GM23338 (cell line): ENCODE measurements around the gene KCNK4. TPM values are rescaled to one million over a fixed set of nuclear protein-coding genes. Genes with fewer than 3 reads are reported as not detected.
"Not testable (repeated sequence)": the region's sequence is repeated elsewhere in the genome, so short reads cannot be mapped to it uniquely, and the experiment has no call there.

Source experiments
- ATAC-seq: fragments of 200-7000 bp; cut with Tn5 transposase; 3 replicates; pipeline ENCODE4 v1.9.1; 2020
- DNase-seq: peaks from one replicate; pipeline ENCODE4 v3.0.0-alpha.2; 2015; ENCODE audit warnings: low spot score
- H2AFZ ChIP-seq: fragments of 200-600 bp; sonication (generic); 2 replicates; pipeline ENCODE4 v1.8.0; 2016; ENCODE audit warnings: antibody characterized with exemption, mild to moderate bottlenecking, moderate library complexity
- H3F3A ChIP-seq: fragments of 200-600 bp; sonication (generic); replicated peaks from 2 replicates; pipeline ENCODE4 v1.8.0; 2017; ENCODE audit warnings: antibody characterized with exemption, mixed run types, low read depth
- H3K27ac ChIP-seq: fragments of 200-600 bp; sonication (generic); 2 replicates; pipeline ENCODE4 v1.6.1; 2016; ENCODE audit warnings: low read depth
- H3K27me3 ChIP-seq: fragments of 200-600 bp; sonication (generic); 2 replicates; pipeline ENCODE4 v1.8.0; 2016; ENCODE audit warnings: mild to moderate bottlenecking, mixed run types, moderate library complexity; ENCODE audit not compliant: insufficient read depth
- H3K36me3 ChIP-seq: fragments of 200-600 bp; sonication (generic); 2 replicates; pipeline ENCODE4 v1.8.0; 2016; ENCODE audit warnings: mild to moderate bottlenecking; ENCODE audit not compliant: insufficient read depth
- H3K4me1 ChIP-seq: fragments of 200-600 bp; sonication (generic); 2 replicates; pipeline ENCODE4 v1.8.0; 2016; ENCODE audit warnings: mild to moderate bottlenecking, moderate library complexity; ENCODE audit not compliant: insufficient read depth
- H3K4me2 ChIP-seq: fragments of 200-600 bp; sonication (generic); 2 replicates; pipeline ENCODE4 v1.7.1; 2017; ENCODE audit warnings: mixed run types
- H3K4me3 ChIP-seq: fragments of 200-600 bp; sonication (generic); 2 replicates; pipeline ENCODE4 v1.6.1; 2016; ENCODE audit warnings: mixed run types
- H3K79me2 ChIP-seq: fragments of 200-600 bp; sonication (generic); replicated peaks from 2 replicates; pipeline ENCODE4 v1.8.0; 2017; ENCODE audit warnings: mild to moderate bottlenecking; ENCODE audit not compliant: insufficient read depth
- H3K9me2 ChIP-seq: fragments of 200-600 bp; sonication (generic); 2 replicates; pipeline ENCODE4 v1.8.0; 2017; ENCODE audit not compliant: insufficient read depth
- H4K20me1 ChIP-seq: fragments of 200-600 bp; sonication (generic); replicated peaks from 2 replicates; pipeline ENCODE4 v1.8.0; 2017; ENCODE audit warnings: mild to moderate bottlenecking; ENCODE audit not compliant: insufficient read depth
- H3K27ac Mint-ChIP-seq: 2 replicates; pipeline ENCODE4 v1.8.0; 2020; ENCODE audit warnings: inconsistent platforms, mild to moderate bottlenecking, moderate library complexity, mixed read lengths
- H3K27me3 Mint-ChIP-seq: 3 replicates; pipeline ENCODE4 v1.8.0; 2022; ENCODE audit warnings: low read depth, mild to moderate bottlenecking, moderate library complexity, mixed read lengths, inconsistent platforms; ENCODE audit not compliant: insufficient read depth, poor library complexity
- H3K36me3 Mint-ChIP-seq: 3 replicates; pipeline ENCODE4 v1.8.0; 2021; ENCODE audit warnings: low read depth, mild to moderate bottlenecking, inconsistent platforms, moderate library complexity, mixed read lengths
- H3K4me1 Mint-ChIP-seq: 3 replicates; pipeline ENCODE4 v1.8.0; 2020; ENCODE audit warnings: mild to moderate bottlenecking, inconsistent platforms, mixed read lengths
- H3K4me3 Mint-ChIP-seq: 3 replicates; pipeline ENCODE4 v1.8.0; 2021; ENCODE audit warnings: moderate library complexity, mild to moderate bottlenecking, inconsistent platforms, mixed read lengths
- H3K9me3 Mint-ChIP-seq: 3 replicates; pipeline ENCODE4 v1.8.0; 2020; ENCODE audit warnings: moderate library complexity, mild to moderate bottlenecking, inconsistent platforms, mixed read lengths
- CREB1 ChIP-seq: fragments of 250-450 bp; sonication (Bioruptor Pico); IDR thresholded peaks from 2 replicates; pipeline ENCODE4 v1.5.0; 2020; ENCODE audit warnings: low read depth, mild to moderate bottlenecking, moderate library complexity
- EZH2 ChIP-seq: fragments of 200-600 bp; sonication (generic); IDR thresholded peaks from one replicate; pipeline ENCODE4 v1.8.0; 2017; ENCODE audit warnings: antibody characterized with exemption, mild to moderate bottlenecking, low read depth; ENCODE audit not compliant: unreplicated experiment
- JUNB ChIP-seq: IDR thresholded peaks from one replicate; pipeline ENCODE4 v1.6.1; 2016; ENCODE audit warnings: antibody characterized with exemption; ENCODE audit not compliant: unreplicated experiment
- NANOG ChIP-seq: IDR thresholded peaks from 2 replicates; pipeline ENCODE4 v1.6.1; 2016; ENCODE audit warnings: antibody characterized with exemption, borderline replicate concordance
- POLR2AphosphoS5 ChIP-seq: IDR thresholded peaks from 2 replicates; pipeline ENCODE4 v1.6.1; 2016; ENCODE audit warnings: antibody characterized with exemption, low read depth
- STAT1 ChIP-seq: IDR thresholded peaks from one replicate; pipeline ENCODE4 v1.6.1; 2016; ENCODE audit warnings: antibody characterized with exemption; ENCODE audit not compliant: unreplicated experiment
- ZNF331 ChIP-seq: fragments of 250-450 bp; sonication (Bioruptor Pico); IDR thresholded peaks from 2 replicates; pipeline ENCODE4 v1.5.0; 2020; ENCODE audit warnings: low read depth, mild to moderate bottlenecking, moderate library complexity
- polyA plus RNA-seq: library from polyadenylated mRNA; unstranded; fragments of >200 nt; fragmentation: Nextera tagmentation; extraction: Ambion mirVana; gene quantifications from 2 replicates; pipeline ENCODE4 v1.2.1, GENCODE V29; 2016
- total RNA-seq: library from RNA; depleted of rRNA; stranded (reverse); fragments of >200 nt; shearing (Covaris generic); gene quantifications from 2 replicates; pipeline ENCODE4 v1.2.3, GENCODE V29; 2014
- TF ChIP-seq, protein P1 (sequence below): IDR thresholded peaks from 2 replicates; pipeline ENCODE4 v1.6.1; 2016; ENCODE audit warnings: antibody characterized with exemption
- TF ChIP-seq, protein P2 (sequence below), 2 experiments: fragments of 200-600 bp in 1 of 2; sonication (generic) in 1 of 2; conservative IDR thresholded peaks; 2 replicates each; pipeline versions ENCODE4 v1.5.1 to v1.6.1; 2016 to 2017; ENCODE audit warnings: antibody characterized with exemption in 2 of 2, low read depth in 2 of 2, mild to moderate bottlenecking in 2 of 2, moderate library complexity in 1 of 2

The KCNK4 gene
- total and polyA plus RNA-seq, 2 experiments from 2014 or later, result 1.0 TPM; not detected in 1

- peak overlapping the region; percentile 93; the same call in 1 of the 2 replicates for H3K4me2 ChIP-seq
- not testable (repeated sequence) for ATAC-seq
Observed at GRCh38 chr11:64246621-64246870, 44.6 kb upstream of the KCNK4 start.

DNA sequence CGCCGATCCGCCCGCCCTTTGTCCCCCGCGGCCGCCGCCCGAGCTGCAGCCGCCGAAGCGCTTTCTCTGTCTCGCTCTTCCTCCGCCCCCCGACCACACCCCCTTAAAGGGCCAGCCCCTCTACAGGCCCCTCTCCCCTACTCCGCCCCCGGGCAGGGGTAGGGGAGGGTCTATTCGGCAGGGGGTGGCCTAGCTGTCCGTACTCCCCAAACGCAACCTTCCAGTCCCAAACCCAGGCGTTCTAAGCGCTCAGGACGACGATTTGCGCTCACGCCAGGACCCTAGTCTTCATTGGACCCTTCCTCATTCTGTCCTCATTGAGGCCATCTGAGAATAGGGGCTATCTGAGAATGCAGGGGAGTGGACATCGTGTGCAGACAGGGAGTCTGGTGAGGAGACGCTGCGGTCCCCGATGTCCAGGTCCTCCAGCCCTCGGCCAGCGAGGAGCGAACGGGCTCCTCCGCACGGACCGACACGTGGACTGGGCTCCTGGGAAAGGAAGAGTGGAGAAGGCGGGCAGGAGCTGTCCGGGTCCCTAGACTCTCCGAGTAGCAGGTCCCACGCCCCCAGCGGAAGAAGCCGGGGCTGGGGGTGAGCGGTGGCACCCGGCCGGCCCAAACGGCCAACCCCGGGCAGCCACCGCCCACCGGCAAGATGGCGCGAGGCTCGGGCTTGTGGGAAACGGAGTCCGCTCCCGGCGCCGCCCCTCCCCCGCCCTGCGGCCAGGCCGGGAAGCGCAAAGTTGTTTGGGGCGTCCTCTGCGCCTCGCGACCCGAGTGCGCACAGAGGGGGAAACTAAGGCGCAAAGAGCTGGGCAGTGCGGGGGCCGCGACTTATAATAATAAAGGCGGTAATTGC is 44.0 kb upstream of the KCNK4 start, which contains the start of gene PPP1R14B:
Gene PPP1R14B, minus strand, starts transcription at position 73 of the 858 bp plus-strand sequence. CDS start 270 bp downstream, outside the sequence.
- H3K9me3 Mint-ChIP-seq, result no peaks in the 10 kb centered on the region
- Histone ChIP-seq H3K4me1 (peaks cover 44% of the 10 kb centered on the region), H3K79me2 (peaks cover 31% of the 10 kb centered on the region), H3K9me2 (no peaks in the 10 kb centered on the region), H3K4me3 (peak within 1 kb of the TSS; percentile 100), H3K27ac (peak within 1 kb of the TSS; percentile 95), H3K27me3 (no peaks in the 10 kb centered on the region), H2AFZ (peak within 1 kb of the TSS; percentile 88), H3K36me3 (no peaks in the 10 kb centered on the region), H3K4me2 (peak within 1 kb of the TSS; percentile 100), H3F3A (peaks cover 51% of the 10 kb centered on the region), H4K20me1 (no peaks in the 10 kb centered on the region; the same call in 1 of the 2 replicates)
- peaks cover 47% of the 10 kb centered on the region for H3K4me1 Mint-ChIP-seq
- H3K4me3 Mint-ChIP-seq, result peak within 1 kb of the TSS; percentile 88
- peak; percentile 95 for DNase-seq
- H3K27ac Mint-ChIP-seq, result peak within 1 kb of the TSS; percentile 95
- ATAC-seq, result peak; percentile 48
- peaks cover 38% of the 10 kb centered on the region for H3K27me3 Mint-ChIP-seq
- peak; percentile 59 for TF ChIP-seq POLR2AphosphoS5
- TF ChIP-seq, protein P1, sequence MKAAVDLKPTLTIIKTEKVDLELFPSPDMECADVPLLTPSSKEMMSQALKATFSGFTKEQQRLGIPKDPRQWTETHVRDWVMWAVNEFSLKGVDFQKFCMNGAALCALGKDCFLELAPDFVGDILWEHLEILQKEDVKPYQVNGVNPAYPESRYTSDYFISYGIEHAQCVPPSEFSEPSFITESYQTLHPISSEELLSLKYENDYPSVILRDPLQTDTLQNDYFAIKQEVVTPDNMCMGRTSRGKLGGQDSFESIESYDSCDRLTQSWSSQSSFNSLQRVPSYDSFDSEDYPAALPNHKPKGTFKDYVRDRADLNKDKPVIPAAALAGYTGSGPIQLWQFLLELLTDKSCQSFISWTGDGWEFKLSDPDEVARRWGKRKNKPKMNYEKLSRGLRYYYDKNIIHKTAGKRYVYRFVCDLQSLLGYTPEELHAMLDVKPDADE, result 0 out of 2 replicates have a peak, but pooled peaks have one; percentile 63
- no peak; the same call in 1 of the 2 replicates for TF ChIP-seq CREB1
- H3K36me3 Mint-ChIP-seq, result peaks cover 17% of the 10 kb centered on the region

More at GRCh38 chr11:64246621-64246870, 44.6 kb upstream of the KCNK4 start:
- H4K20me1 ChIP-seq, H3K36me3 ChIP-seq, H2AFZ ChIP-seq, H3K9me2 ChIP-seq, H3K9me3 Mint-ChIP-seq, H3K27ac ChIP-seq, H3K27ac Mint-ChIP-seq, DNase-seq, H3K27me3 ChIP-seq: not testable (repeated sequence)
- Histone ChIP-seq H3F3A (peaks cover 51% of the 10 kb centered on the region), H3K4me1 (peaks cover 44% of the 10 kb centered on the region), H3K4me3 (peak overlapping the region; percentile 99), H3K79me2 (peaks cover 26% of the 10 kb centered on the region)
- H3K27me3 Mint-ChIP-seq, result peaks cover 36% of the 10 kb centered on the region
- H3K4me1 Mint-ChIP-seq, result peaks cover 47% of the 10 kb centered on the region
- peaks cover 17% of the 10 kb centered on the region for H3K36me3 Mint-ChIP-seq
- H3K4me3 Mint-ChIP-seq, result peak overlapping the region; percentile 88; the same call in 2 of the 3 replicates

DNA sequence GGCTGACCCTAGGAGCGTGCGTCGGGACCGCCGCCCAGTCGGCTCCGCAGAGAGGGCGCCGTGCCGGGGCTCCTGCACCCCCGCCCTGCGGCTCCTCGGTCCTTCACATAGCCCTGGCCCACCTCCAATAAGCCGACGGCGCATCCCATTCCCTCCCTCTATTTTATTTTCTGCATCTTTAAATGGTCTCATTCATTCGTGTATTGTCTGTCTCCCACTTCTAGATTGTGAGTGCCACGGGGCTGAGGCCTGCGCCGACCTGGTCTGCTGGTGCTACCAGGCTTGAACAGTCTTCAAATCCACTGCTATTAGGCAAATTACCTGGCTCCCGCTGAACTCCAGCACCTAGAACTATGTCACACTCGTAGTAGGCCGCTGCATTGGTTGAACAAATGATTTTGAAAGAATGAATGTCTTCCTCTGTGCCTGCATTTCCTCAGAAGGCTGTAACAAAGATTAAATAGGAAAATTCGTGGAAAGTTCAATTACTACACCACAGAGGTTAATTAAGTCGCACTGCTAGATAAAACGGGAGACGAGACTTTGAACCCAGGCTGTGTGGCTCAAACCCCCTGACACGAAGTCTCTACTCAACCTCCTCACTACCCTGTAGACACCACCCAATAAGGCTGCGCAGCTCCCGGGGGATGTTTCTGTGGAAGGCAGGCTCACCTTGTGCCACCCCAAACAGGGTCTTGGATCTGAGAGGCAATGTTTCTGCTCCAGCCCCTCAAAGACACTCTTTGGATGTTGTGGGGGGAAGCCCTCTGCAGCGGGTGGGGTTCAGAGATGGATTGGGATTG is 43.2 kb upstream of the KCNK4 start:
- DNase-seq, result no peak
- H3K9me3 Mint-ChIP-seq, result no peaks in the 10 kb centered on the region
- peaks cover 47% of the 10 kb centered on the region for H3F3A ChIP-seq
- H2AFZ ChIP-seq, result peak overlapping the region; percentile 66; the same call in 1 of the 2 replicates
- no peaks in the 10 kb centered on the region for H3K36me3 ChIP-seq
- ATAC-seq, result peak; percentile 8
- H3K79me2 ChIP-seq, result peaks cover 30% of the 10 kb centered on the region
- no peaks in the 10 kb centered on the region for H3K9me2 ChIP-seq
- no peaks in the 10 kb centered on the region for H3K27me3 ChIP-seq
- peak overlapping the region; percentile 88 for H3K4me3 Mint-ChIP-seq
- peaks cover 42% of the 10 kb centered on the region for H3K4me1 Mint-ChIP-seq
- peak overlapping the region; percentile 62; the same call in 1 of the 2 replicates for H3K27ac ChIP-seq
- peak overlapping the region; percentile 100 for H3K4me3 ChIP-seq
- H3K27me3 Mint-ChIP-seq, result peaks cover 35% of the 10 kb centered on the region
- H3K4me2 ChIP-seq, result peak overlapping the region; percentile 100
- peaks cover 39% of the 10 kb centered on the region for H3K4me1 ChIP-seq
- H4K20me1 ChIP-seq, result no peaks in the 10 kb centered on the region; the same call in none of the 2 replicates
- H3K36me3 Mint-ChIP-seq, result peaks cover 14% of the 10 kb centered on the region
- peak overlapping the region; percentile 94 for H3K27ac Mint-ChIP-seq
- TF ChIP-seq EZH2, result no peak
- TF ChIP-seq CREB1, result no peak
- no peak for TF ChIP-seq JUNB
- TF ChIP-seq ZNF331, result no peak
- TF ChIP-seq, protein P1, result no peak
- TF ChIP-seq, protein P2, sequence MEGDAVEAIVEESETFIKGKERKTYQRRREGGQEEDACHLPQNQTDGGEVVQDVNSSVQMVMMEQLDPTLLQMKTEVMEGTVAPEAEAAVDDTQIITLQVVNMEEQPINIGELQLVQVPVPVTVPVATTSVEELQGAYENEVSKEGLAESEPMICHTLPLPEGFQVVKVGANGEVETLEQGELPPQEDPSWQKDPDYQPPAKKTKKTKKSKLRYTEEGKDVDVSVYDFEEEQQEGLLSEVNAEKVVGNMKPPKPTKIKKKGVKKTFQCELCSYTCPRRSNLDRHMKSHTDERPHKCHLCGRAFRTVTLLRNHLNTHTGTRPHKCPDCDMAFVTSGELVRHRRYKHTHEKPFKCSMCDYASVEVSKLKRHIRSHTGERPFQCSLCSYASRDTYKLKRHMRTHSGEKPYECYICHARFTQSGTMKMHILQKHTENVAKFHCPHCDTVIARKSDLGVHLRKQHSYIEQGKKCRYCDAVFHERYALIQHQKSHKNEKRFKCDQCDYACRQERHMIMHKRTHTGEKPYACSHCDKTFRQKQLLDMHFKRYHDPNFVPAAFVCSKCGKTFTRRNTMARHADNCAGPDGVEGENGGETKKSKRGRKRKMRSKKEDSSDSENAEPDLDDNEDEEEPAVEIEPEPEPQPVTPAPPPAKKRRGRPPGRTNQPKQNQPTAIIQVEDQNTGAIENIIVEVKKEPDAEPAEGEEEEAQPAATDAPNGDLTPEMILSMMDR (conservative IDR thresholded peaks at IDR 0.05; ENCODE audit: low read depth in 2 of 2), result no peak
- no peak for TF ChIP-seq NANOG
- no peak for TF ChIP-seq STAT1
- no peak for TF ChIP-seq POLR2AphosphoS5
